ENCODE data around the gene TRAP1.

The TRAP1 gene

GRCh38 chr16:3651461-3652372 is 65.6 kb downstream of the TRAP1 start:
- DNase-seq (ENCODE audit: low read depth in 2 of 2) = no peak

GRCh38 chr16:3650631-3651265 is 66.6 kb downstream of the TRAP1 start:
- DNase-seq (ENCODE audit: low read depth in 2 of 2) = no peak

- DNase-seq (ENCODE audit: low read depth in 2 of 2) = no peak
Observed at GRCh38 chr16:3646348-3646920, 70.9 kb downstream of the TRAP1 start.

- no peak for DNase-seq (ENCODE audit: low read depth in 2 of 2)
Observed at GRCh38 chr16:3645504-3646347, 71.6 kb downstream of the TRAP1 start.

GRCh38 chr16:3645108-3645503 is 72.2 kb downstream of the TRAP1 start:
- no peak for DNase-seq (ENCODE audit: low read depth in 2 of 2)

GRCh38 chr16:3643095-3643730 is 74.1 kb downstream of the TRAP1 start:
- DNase-seq (ENCODE audit: low read depth in 2 of 2) = no peak

GRCh38 chr16:3642397-3643094 is 74.8 kb downstream of the TRAP1 start:
- no peak for DNase-seq (ENCODE audit: low read depth in 2 of 2)

GRCh38 chr16:3641801-3642396 is 75.4 kb downstream of the TRAP1 start:
- DNase-seq (ENCODE audit: low read depth in 2 of 2) = no peak

- DNase-seq (ENCODE audit: low read depth in 2 of 2) = no peak
Observed at GRCh38 chr16:3640632-3641501, 76.5 kb downstream of the TRAP1 start.

GRCh38 chr16:3640207-3640606 is 77.1 kb downstream of the TRAP1 start:
- no peak for DNase-seq (ENCODE audit: low read depth in 2 of 2)

GRCh38 chr16:3638916-3639644 is 78.2 kb downstream of the TRAP1 start:
- DNase-seq (ENCODE audit: low read depth in 2 of 2) = no peak

GRCh38 chr16:3637371-3637923 is 79.9 kb downstream of the TRAP1 start:
- DNase-seq (ENCODE audit: low read depth in 2 of 2) = peak in 1 of 2 donors; percentile 12

- no peak for DNase-seq (ENCODE audit: low read depth in 2 of 2)
Observed at GRCh38 chr16:3625911-3626732, 91.2 kb downstream of the TRAP1 start.

- DNase-seq (ENCODE audit: low read depth in 2 of 2) = no peak
Observed at GRCh38 chr16:3625331-3625730, 92.0 kb downstream of the TRAP1 start.

- DNase-seq (ENCODE audit: low read depth in 2 of 2) = no peak
Observed at GRCh38 chr16:3623642-3624041, 93.7 kb downstream of the TRAP1 start.

- DNase-seq (ENCODE audit: low read depth in 2 of 2) = no peak
Observed at GRCh38 chr16:3618769-3619141, 98.6 kb downstream of the TRAP1 start.
